Spleen (tissue), 11 donors: ENCODE results near the gene MYO1F. TPM values are rescaled to one million over a fixed set of nuclear protein-coding genes. Genes with fewer than 3 reads are reported as not detected.
A peak's percentile ranks its signal among the peaks of the same experiment; 100 is the strongest.

Source experiments
- DNase-seq: peaks from one replicate; pipeline ENCODE4 v3.0.0-alpha.2; 2020
- H3K27ac ChIP-seq, 8 donors: fragments of 200-600 bp; sonication (generic) in 7 of 8; 1 replicate in 4 of 8; 2 replicates in 4 of 8; pipeline versions ENCODE4 v1.5.0 to v1.8.0; 2016 to 2021; ENCODE audit warnings: inconsistent platforms in 4 of 8, mild to moderate bottlenecking in 4 of 8, moderate library complexity in 1 of 8
- H3K27me3 ChIP-seq, 7 donors: fragments of 200-600 bp; sonication (generic) in 6 of 7; replicated peaks in 1 of 7; 1 replicate in 4 of 7; 2 replicates in 3 of 7; pipeline versions ENCODE4 v1.5.0 to v1.8.0; 2016 to 2021; ENCODE audit warnings: inconsistent platforms in 3 of 7, mild to moderate bottlenecking in 1 of 7
- H3K36me3 ChIP-seq, 6 donors: fragments of 200-600 bp; sonication (generic) in 5 of 6; 1 replicate in 4 of 6; 2 replicates in 2 of 6; pipeline versions ENCODE4 v1.5.0 to v1.8.0; 2016 to 2021; ENCODE audit warnings: inconsistent platforms in 2 of 6
- H3K4me1 ChIP-seq, 6 donors: fragments of 200-600 bp; sonication (generic) in 5 of 6; 1 replicate in 3 of 6; 2 replicates in 3 of 6; pipeline versions ENCODE4 v1.5.0 to v1.8.0; 2016 to 2021; ENCODE audit warnings: inconsistent platforms in 3 of 6
- H3K4me3 ChIP-seq, 8 donors: fragments of 200-600 bp; sonication (generic) in 7 of 8; 1 replicate in 4 of 8; 2 replicates in 4 of 8; pipeline versions ENCODE4 v1.5.0 to v1.8.0; 2016 to 2021; ENCODE audit warnings: inconsistent platforms in 4 of 8, mild to moderate bottlenecking in 4 of 8, moderate library complexity in 2 of 8
- H3K9me3 ChIP-seq, 8 donors: fragments of 200-600 bp; sonication (generic) in 7 of 8; 1 replicate in 4 of 8; 2 replicates in 4 of 8; pipeline versions ENCODE4 v1.5.0 to v1.8.0; 2016 to 2021; ENCODE audit warnings: inconsistent platforms in 4 of 8
- CTCF ChIP-seq, 11 experiments: fragments of 200-600 bp in 7 of 11; fragments of 450-650 bp in 4 of 11; sonication (generic) in 4 of 11; IDR thresholded peaks in 8 of 11; conservative IDR thresholded peaks in 3 of 11; 1 replicate in 7 of 11; 2 replicates in 4 of 11; pipeline versions ENCODE4 v1.4.0 to v1.8.0; 2016 to 2021; ENCODE audit warnings: antibody characterized with exemption in 11 of 11, inconsistent platforms in 4 of 11, mild to moderate bottlenecking in 1 of 11
- POLR2A ChIP-seq, 3 donors: fragments of 450-650 bp; IDR thresholded peaks; one replicate each; pipeline ENCODE4 v1.5.1; 2017; ENCODE audit warnings: antibody characterized with exemption in 3 of 3, mild to moderate bottlenecking in 1 of 3
- POLR2AphosphoS5 ChIP-seq, 3 donors: sonication (generic); formaldehyde crosslinking; IDR thresholded peaks; one replicate each; pipeline ENCODE4 v1.5.1; 2017; ENCODE audit warnings: antibody characterized with exemption in 3 of 3
- WGBS, 5 donors: extraction: QIAGEN DNeasy Blood & Tissue Kit in 3 of 5; methylation state at CpG; one replicate each; pipeline versions ENCODE4 v1.1.5 to v1.1.7; 2013 to 2018; 5-methylcytosine and 5-hydroxymethylcytosine counted together
- intact Hi-C: fragments of 100-400 bp; cut with DNase I; formaldehyde crosslinking; loops from one replicate; pipeline ENCODE4 v1.15.0; 2023; ENCODE audit warnings: low total_unique reads
- polyA plus RNA-seq, 3 donors: library from polyadenylated mRNA; stranded (reverse); fragments of 200-250 nt; gene quantifications; one replicate each; pipeline ENCODE4 v1.2.1, GENCODE V29; 2013
- total RNA-seq, 7 donors: library from RNA; depleted of rRNA in 3 of 7; stranded (reverse); fragments of >200 nt in 3 of 7; fragmentation: NEBNext Ultra II Directional in 4 of 7; extraction: Animal tissue kit (Norgen Biotek cat#: 25700) in 4 of 7; gene quantifications; one replicate each; pipeline versions ENCODE4 v1.1.0 to v1.2.1, GENCODE V29; 2016 to 2021
- donor health status: healthy with polysubstance abuse.
- donor health status: DM: no; HTN: no; CAD: no; lungs with moderate emphysema.
- donor health status: DM: no; HTN: no; CAD: no.
- donor health status: Bipolar disorder and iron deficiency.
- donor health status: healthy.
- donor health status: DM: no; HTN: no; CAD: no.
- donor health status: DM: yes; HTN: yes; CAD: no.

MYO1F gene
- total and polyA plus RNA-seq, 10 donors = 22.1 to 423 (median 211) TPM

- WGBS, 5 donors = 36 to 51% (median 43%) methylated on average over 6 of the region's 6 CpGs
- no peaks in the 10 kb centered on the region for H3K36me3 ChIP-seq
- intact Hi-C loops = no loop called here
- TF ChIP-seq POLR2A (IDR thresholded peaks at IDR 0.05) (no peak), POLR2AphosphoS5 (IDR thresholded peaks at IDR 0.05) (no peak), CTCF (IDR thresholded peaks at IDR 0.05 in 8 of 11, conservative IDR thresholded peaks at IDR 0.05 in 3 of 11) (no peak)
- H3K4me1 ChIP-seq = peaks cover 0 to 32% (median 6%) of the 10 kb centered on the region in 6 donors
- peaks cover 0 to 8% (median under 1%) of the 10 kb centered on the region in 7 donors for H3K27me3 ChIP-seq
- H3K9me3 ChIP-seq = no peaks in the 10 kb centered on the region
- no peak for DNase-seq
- no peak overlapping the region for H3K4me3 ChIP-seq
- no peak overlapping the region for H3K27ac ChIP-seq
These were observed 37.8 kb upstream of the MYO1F start for GRCh38 chr19:8615024-8615423.

GRCh38 chr19:8614455-8614854 is 37.2 kb upstream of the MYO1F start:
- H3K27ac ChIP-seq = no peak overlapping the region
- peaks cover 0 to 37% (median 12%) of the 10 kb centered on the region in 6 donors for H3K4me1 ChIP-seq
- WGBS, 5 donors = 82 to 93% (median 84%) methylated on average over 2 of the region's 2 CpGs
- no peak for TF ChIP-seq CTCF (IDR thresholded peaks at IDR 0.05 in 8 of 11, conservative IDR thresholded peaks at IDR 0.05 in 3 of 11)
- no peak for TF ChIP-seq POLR2A (IDR thresholded peaks at IDR 0.05)
- no peak for TF ChIP-seq POLR2AphosphoS5 (IDR thresholded peaks at IDR 0.05)
- no peaks in the 10 kb centered on the region for H3K9me3 ChIP-seq
- intact Hi-C loops = no loop called here
- no peaks in the 10 kb centered on the region for H3K36me3 ChIP-seq
- H3K4me3 ChIP-seq = no peak overlapping the region
- DNase-seq = no peak
- peaks cover 0 to 14% (median 7%) of the 10 kb centered on the region in 7 donors for H3K27me3 ChIP-seq

GRCh38 chr19:8612807-8613171 is 35.5 kb upstream of the MYO1F start:
- Histone ChIP-seq H3K4me3 (no peak overlapping the region), H3K27ac (no peak overlapping the region), H3K36me3 (no peaks in the 10 kb centered on the region), H3K4me1 (peaks cover 0 to 52% (median 25%) of the 10 kb centered on the region in 6 donors), H3K27me3 (peaks cover 0 to 26% (median 10%) of the 10 kb centered on the region in 7 donors), H3K9me3 (no peaks in the 10 kb centered on the region)
- no peak for TF ChIP-seq CTCF (IDR thresholded peaks at IDR 0.05 in 8 of 11, conservative IDR thresholded peaks at IDR 0.05 in 3 of 11)
- TF ChIP-seq POLR2A (IDR thresholded peaks at IDR 0.05) = no peak
- no peak for TF ChIP-seq POLR2AphosphoS5 (IDR thresholded peaks at IDR 0.05)
- no peak for DNase-seq
- WGBS, 5 donors = 45 to 57% (median 55%) methylated on average over 5 of the region's 5 CpGs
- intact Hi-C loops = no loop called here

GRCh38 chr19:8611877-8612806 is 34.9 kb upstream of the MYO1F start:
- no peak for TF ChIP-seq POLR2AphosphoS5 (IDR thresholded peaks at IDR 0.05)
- TF ChIP-seq POLR2A (IDR thresholded peaks at IDR 0.05) = no peak
- TF ChIP-seq CTCF (IDR thresholded peaks at IDR 0.05 in 8 of 11, conservative IDR thresholded peaks at IDR 0.05 in 3 of 11) = no peak
- Histone ChIP-seq H3K36me3 (no peaks in the 10 kb centered on the region), H3K9me3 (no peaks in the 10 kb centered on the region), H3K4me3 (no peak overlapping the region), H3K27me3 (peaks cover 0 to 26% (median 10%) of the 10 kb centered on the region in 7 donors), H3K27ac (peak overlapping the region in 3 of 8 donors; percentile 8 to 58 (median 30)), H3K4me1 (peaks cover 0 to 52% (median 25%) of the 10 kb centered on the region in 6 donors)
- DNase-seq = no peak
- intact Hi-C loops = no loop called here
- WGBS, 5 donors = 51 to 69% (median 58%) methylated on average over 9 to 12 of the region's 12 CpGs
